KG1 (cell line): ENCODE results near the gene EPOP.
"Not testable (repeated sequence)": the region's sequence is repeated elsewhere in the genome, so short reads cannot be mapped to it uniquely, and the experiment has no call there.

Source experiments
- DNase-seq: peaks from one replicate; lab custom pipeline; 2025; lab: John Stamatoyannopoulos, UW

Gene EPOP

GRCh38 chr17:38653230-38653629, 21.5 kb downstream of the EPOP start:
- DNase-seq = no peak

DNA sequence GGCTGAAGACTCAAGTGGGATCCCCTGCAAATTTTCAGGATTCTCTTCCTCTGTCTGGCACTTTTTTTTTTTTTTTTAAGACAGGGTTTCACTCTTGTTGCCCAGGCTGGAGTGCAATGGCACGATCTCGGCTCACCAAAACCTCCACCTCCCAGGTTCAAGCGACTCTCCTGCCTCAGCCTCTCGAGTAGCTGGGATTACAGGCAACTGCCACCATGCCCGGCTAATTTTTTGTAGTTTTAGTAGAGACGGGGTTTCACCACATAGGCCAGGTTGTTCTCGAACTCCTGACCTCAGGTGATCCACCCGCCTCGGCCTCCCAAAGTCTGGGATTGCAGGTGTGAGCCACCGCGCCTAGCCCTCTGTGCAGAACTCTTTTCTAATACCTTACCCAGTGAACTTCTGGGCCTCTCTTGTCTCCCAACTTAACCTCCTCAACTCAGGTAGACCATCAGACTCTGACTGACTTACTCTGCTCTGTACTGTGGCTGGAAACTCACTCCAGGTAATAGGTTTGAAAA, 24.0 kb downstream of the EPOP start:
- DNase-seq = not testable (repeated sequence)

DNA sequence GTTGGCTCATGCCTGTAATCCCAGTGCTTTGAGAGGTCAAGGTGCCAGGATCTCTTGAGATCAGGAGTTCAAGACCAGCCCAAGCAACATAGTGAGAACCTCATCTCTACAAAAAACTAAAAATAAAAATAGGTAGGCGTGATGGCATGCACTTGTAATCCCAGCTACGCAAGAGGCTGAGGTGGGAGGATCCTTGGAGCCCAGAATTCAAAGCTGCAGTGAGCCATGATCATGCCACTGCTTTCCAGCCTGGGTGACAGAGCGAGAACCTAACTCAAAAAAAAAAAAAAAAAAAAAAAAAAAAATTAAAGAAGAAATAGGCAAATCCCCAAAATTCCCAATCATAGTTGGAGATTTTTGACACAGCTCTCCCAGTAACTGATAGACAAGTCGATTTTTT, 36.8 kb downstream of the EPOP start:
- DNase-seq = no peak

DNA sequence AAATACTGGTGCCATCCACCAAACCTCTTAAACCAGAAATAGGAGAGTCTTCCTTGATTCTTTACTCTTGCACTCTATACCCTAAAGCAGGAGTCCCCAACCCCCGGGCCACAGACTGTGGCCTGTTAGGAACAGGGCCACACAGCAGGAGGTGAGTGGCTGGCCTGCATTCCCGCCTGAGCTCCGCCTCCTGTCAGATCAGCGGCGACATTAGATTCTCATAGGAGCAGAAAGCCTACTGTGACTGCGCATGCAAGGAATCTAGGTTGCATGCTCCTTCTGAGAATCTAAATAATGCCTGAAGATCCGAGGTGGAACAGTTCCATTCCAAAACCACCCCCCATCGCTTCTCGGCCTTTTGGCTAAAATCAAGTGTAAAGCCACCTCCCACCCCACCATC, 38.7 kb downstream of the EPOP start:
- DNase-seq = no peak

DNA sequence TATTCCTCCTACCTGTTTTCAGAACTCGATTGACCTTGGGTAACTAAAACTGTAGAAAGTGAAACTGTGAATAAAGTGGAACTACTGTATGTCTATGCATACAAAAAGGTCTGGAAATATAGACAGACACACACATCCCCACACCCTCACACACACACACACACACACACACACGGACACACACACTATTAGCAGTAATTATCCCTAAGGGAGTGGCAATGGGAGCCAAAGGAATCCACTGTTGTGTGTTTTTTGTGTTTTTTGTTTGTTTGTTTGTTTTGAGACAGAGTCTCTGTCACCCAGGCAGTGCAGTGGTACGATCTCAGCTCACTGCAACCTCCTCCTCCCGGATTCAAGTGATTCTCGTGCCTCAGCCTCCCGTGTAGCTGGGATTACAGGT, 42.4 kb downstream of the EPOP start:
- no peak for DNase-seq

- DNase-seq = no peak
Measured at GRCh38 chr17:38628441-38628840, 46.3 kb downstream of the EPOP start.

DNA sequence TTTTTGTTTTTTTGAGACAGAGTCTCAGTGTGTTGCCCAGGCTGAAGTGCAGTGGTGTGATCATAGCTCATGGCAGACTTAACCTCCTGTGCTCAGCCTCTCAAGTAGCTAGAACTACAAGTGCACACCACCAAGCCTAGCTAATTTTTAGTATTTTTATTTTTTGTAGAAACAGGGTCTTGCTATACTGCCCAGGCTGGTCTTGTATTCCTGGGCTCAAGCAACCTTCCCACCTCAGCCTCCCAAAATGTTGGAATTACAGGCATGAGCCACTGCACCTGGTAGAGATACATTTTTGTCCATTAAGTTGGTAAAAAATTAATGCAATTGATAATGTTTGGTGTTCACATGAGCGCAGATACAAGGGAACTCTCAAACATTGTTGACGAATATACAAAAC, 46.8 kb downstream of the EPOP start:
- no peak for DNase-seq

GRCh38 chr17:38626606-38627226, 48.0 kb downstream of the EPOP start:
- DNase-seq = not testable (repeated sequence)

GRCh38 chr17:38625482-38625881, 49.3 kb downstream of the EPOP start:
- no peak for DNase-seq

DNA sequence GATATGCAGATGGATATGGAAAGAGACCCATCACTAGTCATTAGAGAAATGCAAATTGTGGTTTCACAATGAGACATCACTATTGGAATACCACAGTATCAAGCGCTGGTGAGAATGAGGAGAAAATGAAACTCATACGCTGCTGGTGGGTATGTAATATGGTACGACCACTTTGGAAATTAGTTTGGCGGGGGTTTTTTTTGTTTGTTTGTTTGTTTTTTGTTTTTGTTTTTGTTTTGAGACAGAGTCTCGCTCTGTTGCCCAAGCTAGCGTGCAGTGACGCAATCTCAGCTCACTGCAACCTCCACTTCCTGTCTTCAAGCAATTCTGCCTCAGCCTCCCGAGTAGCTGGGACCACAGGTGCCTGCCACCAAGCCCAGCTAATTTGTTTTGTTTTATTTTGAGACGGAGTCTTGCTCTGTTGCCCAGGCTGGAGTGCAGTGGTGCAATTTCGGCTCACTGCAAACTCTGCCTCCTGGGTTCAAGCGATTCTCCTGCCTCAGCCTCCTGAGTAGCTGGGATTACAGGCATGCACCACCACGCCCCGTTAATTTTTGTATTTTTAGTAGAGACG, 49.9 kb downstream of the EPOP start:
- not testable (repeated sequence) for DNase-seq
